Endothelial cell of hepatic sinusoid (primary cell): Measurements from ENCODE around the gene DDX20.

Experiments
- in situ Hi-C: cut with HindIII; loops from 2 replicates; pipeline ENCODE4 v1.10.0; 2017; ENCODE audit warnings: low sequenced_read_pairs

The DDX20 gene

DNA sequence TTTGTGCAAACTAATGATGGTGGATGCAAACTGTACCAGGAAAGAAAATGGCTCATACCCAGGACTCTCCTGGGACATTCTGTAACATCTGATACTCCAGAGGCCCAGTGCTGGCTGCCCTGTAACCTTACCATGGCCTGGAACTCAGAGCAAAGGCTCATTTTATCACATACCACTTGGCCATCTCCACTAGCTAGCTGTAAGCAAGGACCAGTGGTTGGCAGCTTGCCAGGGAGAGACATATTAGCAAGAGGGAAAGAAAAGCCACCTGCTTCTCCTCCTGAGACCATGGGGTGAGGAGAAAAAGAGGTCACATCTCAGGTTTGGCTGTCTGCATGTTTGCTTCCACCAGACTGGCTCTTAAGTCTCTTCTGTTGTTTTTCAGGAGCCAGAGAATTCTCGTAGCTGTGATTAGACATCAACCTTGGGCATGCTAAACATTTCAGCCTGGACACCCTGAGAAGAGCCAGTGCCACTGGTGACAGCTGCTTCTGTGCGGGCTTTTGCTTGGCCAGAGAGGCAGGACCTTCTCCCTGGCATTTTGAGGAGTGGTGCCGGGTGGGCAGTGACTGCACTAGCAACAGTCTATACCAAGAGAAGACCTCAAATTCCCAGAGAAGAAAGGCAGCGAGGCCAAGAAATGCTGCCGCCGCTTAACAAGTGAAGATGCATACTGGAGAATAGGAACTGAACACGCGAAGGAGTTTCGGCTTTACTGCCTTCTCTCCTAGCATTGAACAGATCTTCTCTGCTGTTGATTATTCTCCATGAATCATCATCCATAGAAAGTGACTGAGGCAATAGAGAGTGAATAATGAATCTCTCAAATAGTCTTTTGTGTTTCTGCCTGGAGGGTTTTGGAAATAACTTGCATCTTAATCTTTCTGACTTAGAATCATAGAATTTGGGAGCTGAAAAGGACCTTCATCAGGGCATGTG lies 9.8 kb upstream of the DDX20 start:
- in situ Hi-C loops, result no loop called here

DNA sequence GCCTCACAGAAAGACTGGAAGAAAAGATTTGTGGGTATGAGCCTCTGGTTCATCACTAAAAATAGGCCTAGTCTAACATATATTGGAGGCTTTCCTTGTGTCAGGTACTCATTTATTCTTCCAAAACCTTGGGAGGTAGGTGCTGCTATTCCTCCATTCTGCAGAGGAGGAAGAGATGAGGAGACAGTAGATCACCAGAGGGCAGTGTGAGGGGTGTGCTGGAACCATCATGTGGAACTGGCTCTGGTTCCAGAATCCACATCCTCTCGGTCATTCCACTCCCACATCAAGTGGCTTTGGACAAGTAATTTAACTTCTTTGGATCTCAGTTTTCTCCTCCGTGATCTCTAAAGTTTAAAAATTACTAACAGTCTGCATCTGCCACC lies 9.1 kb upstream of the DDX20 start:
- in situ Hi-C loops, result no loop called here

- in situ Hi-C loops, result no loop called here
Measured at GRCh38 chr1:111747282-111747734, 8.4 kb upstream of the DDX20 start.

- in situ Hi-C loops, result no loop called here
Measured at GRCh38 chr1:111747947-111748346, 7.8 kb upstream of the DDX20 start.

DNA sequence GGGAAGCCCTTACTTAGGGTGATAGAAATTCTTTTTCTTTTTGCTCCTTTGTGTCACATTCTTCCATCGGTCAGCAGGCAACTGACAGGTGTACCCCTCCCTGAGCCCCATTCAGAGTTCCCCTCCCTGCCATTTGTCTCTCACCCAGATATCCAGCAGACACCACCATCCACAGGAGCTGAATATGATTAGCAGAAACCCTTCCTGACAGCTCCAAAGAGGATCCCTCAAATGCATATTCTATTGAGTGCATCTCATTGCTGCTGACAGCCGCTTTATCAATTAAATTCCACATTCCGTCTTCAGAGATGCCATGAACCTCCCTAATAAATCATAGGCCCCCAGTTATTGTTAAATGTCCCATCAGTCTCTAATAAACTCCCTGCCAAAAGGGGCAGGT lies 6.1 kb upstream of the DDX20 start:
- in situ Hi-C loops, result no loop called here

DNA sequence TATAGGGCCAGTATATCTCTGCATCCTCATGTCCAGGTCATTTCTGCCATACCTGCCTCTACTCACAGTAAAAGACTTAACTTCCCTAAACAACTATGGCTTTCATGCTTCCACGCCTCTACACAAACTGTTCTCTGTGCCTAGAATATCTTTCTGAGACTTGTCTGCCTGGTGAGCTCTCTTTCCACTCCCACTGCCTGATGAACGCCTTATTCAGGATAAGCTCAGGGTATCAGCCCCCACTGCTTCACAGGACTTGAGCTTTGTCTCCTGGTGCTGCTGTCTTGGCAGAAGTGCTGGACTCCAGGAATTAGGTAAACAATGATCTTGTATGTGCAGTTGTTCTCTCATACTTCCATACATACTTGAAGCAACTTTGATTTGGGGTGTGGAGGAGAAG lies 4.8 kb upstream of the DDX20 start:
- in situ Hi-C loops, result no loop called here

DNA sequence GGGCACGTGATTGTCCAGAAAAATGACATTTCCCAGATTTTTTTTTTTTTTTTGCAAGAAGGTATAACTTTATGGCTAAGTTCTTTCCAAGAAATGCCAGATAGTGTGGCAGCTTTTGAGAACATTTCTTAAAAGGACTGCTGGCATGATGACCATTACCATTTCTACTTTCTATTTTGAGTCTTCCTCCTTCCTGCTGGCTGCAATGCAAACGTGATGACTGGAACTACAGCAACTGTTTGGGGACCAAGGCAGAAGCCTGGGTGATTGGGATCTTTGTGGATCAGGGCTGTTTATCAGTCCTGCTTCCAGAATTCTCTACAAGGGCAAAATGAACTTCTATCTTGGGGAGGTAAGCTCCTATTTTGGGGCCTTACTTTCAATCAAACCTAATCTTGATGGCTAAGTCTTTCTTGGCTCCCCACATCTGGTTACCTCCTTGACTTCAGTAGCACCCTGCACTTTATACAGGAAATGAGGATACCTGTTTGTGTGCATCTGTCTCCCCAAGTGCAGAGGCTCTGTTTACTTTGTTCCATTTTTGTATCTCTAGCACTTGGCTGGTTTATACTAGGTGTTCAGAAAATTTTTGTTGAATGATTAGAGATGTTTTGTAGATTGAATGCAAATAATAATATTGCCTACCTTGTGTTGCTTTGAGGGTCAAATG lies 3.7 kb upstream of the DDX20 start:
- in situ Hi-C loops, result no loop called here

DNA sequence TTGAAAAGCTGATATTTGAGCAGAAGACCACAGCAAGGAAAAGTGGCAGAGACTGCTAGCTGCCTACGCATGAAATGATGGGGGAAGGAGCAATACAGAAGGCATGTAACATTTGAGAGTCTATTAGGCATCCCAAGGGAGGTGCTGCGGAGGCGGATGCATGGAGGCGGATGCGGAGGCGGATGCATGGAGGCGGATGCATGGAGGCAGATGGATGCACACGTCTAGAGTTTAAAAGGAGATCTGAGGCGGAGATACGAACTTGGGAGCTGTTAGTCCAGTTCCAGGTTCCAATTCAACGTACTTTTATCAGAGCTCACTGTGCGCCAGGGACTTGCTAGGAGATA lies 744 bp upstream of the DDX20 start:
- in situ Hi-C loops, result no loop called here

DNA sequence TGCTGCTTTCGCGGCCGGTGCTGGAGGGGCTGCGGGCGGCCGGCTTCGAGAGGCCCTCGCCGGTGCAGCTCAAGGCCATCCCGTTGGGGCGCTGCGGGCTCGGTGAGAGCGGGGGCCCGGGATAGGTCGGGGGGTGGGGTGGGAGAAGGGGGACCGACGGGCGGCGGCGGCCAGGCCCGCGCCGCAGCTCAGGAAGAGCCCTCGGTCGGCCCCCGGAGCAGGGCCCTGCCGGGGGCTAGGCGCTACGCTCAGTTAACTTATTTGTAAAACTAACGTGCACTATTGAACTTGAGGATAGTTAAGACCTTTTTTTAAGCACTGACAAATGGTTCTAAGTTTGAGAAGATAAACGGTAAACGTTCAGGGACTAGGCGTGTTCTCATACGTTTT lies 418 bp downstream of the DDX20 start:
- in situ Hi-C loops, result no loop called here

- in situ Hi-C loops, result no loop called here
Measured at GRCh38 chr1:111758373-111758772, 2.7 kb downstream of the DDX20 start.

GRCh38 chr1:111761717-111762116 lies 6.0 kb downstream of the DDX20 start:
- in situ Hi-C loops, result no loop called here

DNA sequence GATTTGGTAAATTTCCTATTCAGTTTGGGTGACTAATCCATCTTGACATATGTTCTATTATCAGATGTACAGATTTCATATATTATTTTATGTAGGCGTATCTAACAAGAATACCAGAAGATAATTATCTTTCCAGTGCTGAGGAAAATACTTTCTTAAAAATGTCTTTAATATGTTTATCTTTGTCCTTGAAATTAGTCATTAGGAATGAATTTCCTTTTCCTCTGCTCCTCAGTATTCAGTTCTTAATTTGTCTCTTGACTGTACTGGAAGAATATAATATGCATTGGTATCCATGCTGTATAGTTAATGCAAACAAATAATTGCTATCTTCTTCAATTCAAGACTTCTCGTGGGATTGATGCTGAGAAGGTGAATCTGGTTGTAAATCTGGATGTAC lies 6.6 kb downstream of the DDX20 start:
- in situ Hi-C loops, result no loop called here

DNA sequence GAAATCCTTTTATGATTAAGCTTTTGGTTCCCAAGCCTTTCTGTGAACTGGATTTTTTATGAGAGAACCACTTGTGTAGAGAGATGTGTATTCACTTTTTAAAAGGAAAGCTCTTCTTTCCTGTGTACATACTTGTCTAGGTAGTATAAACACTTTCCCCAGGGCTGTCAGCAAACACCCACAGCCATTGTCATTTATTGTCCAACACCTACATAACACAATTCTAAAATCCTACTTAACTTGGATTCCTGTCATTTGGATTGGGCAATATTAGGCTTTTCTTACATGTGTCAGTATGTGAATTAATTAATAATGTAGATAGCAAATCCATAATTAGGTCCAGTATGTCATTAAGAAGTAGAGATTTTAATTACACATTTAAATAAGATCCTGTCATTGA lies 12.3 kb downstream of the DDX20 start:
- in situ Hi-C loops, result no loop called here

DNA sequence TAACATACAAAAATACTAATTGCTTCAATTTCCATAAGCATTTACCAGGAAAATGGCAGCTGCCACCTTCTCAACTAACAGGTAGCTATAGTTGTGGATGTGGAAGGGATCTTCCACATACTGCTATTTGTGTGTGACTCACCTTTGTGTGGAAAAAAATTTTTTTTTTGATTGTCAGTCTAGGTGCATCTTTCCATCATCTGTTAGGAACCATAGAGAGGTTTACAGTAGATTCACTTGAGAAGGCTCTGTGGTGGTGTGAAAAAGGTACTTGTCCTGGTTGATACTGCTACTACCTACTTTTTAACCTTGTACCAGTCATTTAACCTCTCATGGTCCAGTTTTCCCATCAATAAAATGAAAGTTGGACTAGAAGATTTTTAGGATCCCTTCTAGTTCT lies 12.9 kb downstream of the DDX20 start:
- in situ Hi-C loops, result no loop called here

DNA sequence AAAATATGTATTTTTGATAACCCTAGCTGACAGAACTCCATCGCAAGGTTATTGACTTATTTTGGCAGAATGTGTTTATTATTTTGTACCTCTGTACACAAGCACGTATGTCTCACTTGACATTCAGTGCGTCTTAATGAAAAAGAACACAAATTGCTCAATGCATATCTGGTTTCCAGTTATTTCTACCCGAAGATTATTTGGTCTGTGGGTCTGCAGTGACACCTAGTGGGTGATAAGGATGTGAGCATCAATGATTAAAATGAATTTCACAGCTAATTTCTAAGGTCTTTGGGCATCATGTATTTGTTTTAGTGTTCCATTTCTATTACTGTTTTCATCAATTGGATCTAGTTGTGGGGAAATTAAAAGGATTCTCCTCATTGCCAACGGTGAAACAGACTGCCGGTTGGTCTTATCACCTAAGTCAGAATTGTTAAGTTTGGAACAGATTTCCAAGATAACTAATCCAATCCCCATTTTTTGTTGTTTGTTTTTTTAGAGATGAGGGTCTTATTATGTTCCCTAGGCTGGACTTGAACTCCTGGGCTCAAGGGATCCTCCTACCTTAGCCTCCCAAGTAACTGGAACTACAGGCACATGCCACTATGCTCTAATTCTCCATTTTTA lies 13.9 kb downstream of the DDX20 start:
- in situ Hi-C loops, result no loop called here

- in situ Hi-C loops, result no loop called here
Measured at GRCh38 chr1:111770916-111771315, 15.2 kb downstream of the DDX20 start.

GRCh38 chr1:111775966-111776365 lies 20.3 kb downstream of the DDX20 start:
- in situ Hi-C loops, result no loop called here

DNA sequence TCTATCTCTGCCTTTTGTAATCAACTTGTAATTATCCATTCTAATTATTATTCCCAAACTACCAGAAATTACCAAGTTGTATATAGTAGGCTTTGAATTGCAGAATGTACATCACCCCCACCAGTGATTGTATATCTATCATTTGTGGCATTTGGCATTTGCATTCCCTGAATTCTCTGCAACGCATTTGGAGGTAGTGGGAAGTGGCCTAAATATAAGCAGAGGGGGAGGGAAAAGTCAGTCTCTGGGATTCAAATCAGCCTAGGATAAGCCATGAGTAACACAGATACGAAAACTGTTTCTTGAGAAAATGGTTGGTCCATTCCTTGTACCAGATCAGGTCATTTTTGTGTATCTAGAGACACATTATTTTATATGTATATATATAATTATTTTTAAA lies 20.7 kb downstream of the DDX20 start:
- in situ Hi-C loops, result no loop called here

DNA sequence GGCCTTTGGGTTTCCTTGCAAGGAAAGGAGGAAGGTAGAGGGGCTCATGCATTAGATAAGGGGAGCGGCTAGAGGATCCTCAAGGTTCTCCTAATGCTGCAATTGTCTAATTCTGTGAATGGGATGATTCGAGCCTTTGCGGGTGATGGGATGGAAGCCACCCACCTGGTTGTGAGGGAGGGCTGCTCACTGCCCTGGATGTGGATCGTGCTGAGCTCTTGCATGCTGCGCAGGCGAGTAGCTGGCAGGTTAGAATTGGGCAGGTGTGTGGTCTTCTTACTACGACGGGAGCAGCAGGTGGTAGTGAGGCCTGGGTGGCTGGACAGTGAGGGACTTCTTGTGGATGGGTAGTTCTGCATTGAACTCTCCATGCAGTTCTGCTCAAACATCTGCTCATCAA lies 21.2 kb downstream of the DDX20 start:
- in situ Hi-C loops, result no loop called here

GRCh38 chr1:111777301-111777700 lies 21.6 kb downstream of the DDX20 start:
- in situ Hi-C loops, result no loop called here

GRCh38 chr1:111778066-111778465 lies 22.4 kb downstream of the DDX20 start:
- in situ Hi-C loops, result no loop called here

DNA sequence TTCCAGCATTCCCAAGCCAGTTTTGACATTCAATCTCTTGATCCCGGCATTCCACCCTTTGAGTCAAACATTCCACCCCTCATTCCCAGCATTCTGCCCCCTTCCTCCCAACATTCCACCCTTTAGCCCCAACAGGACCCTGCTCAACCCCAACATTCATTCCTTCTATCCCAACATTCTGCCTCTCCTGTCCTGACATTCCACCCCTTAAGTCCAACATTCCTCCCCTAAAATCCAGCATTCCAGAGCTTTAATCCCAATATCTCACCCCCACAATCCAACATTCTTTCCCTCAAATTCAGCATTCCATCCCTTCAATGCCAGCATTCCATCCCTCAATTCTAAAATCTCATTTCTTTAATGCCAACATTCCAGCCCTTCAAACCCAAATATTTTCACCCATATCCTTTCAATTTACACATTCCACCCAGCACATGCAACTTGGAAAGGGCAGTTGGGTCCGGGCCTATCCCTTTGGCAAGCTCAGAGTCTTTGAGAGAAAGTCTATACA lies 22.9 kb downstream of the DDX20 start:
- in situ Hi-C loops, result no loop called here
